NOMO-1 (cell line): ENCODE measurements around the gene CFAP61.
"Not testable (repeated sequence)": the region's sequence is repeated elsewhere in the genome, so short reads cannot be mapped to it uniquely, and the experiment has no call there.

Experiments
- DNase-seq, 2 experiments: peaks; one replicate each; lab custom pipeline; 2025; ENCODE audit not compliant: unreplicated experiment in 2 of 2; lab: John Stamatoyannopoulos, UW

CFAP61 gene

GRCh38 chr20:20089018-20089417, 36.7 kb downstream of the CFAP61 start:
- no peak for DNase-seq

DNA sequence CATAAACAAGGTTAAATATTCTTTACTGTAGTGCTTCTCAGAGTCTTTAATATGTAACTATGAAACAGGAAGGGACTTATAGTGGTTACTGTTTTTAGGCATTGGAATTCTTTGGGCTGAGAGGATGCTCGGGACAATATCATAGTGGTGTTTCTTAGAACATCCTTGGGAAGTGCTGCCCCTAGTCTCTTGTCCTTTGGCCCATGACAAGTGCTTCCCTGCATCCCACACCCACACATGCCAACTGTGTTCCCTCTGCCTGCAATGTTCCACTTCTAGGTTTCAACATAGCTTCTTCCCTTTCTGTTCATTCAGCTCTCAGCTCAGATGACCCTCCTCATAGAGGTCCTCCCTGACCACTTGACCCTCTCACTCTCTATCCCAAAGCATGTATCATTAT, 37.6 kb downstream of the CFAP61 start:
- DNase-seq = no peak

GRCh38 chr20:20092827-20093226, 40.5 kb downstream of the CFAP61 start:
- no peak for DNase-seq

- no peak for DNase-seq
Measured at GRCh38 chr20:20094410-20094809, 42.1 kb downstream of the CFAP61 start.

GRCh38 chr20:20095114-20095872, 43.0 kb downstream of the CFAP61 start:
- no peak for DNase-seq

DNA sequence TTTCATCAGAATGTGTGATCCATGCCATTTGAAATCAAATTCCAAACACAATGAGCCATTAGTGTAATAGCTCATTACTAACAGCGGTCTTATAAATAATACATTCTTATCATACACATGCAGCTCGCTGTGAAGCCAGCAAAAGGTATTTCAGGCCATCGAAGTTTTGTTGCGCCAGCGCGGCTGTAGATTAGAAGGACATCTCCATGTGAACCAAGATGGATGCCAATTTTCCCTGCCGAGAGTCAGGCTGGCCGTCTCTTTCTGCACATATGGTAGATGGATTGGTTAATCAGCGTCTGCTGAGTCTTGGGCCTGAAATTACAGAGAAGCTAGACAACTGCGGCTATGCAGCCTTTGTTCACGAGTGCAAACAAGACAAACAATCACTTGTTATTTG, 44.1 kb downstream of the CFAP61 start:
- no peak for DNase-seq

GRCh38 chr20:20100881-20101280, 48.5 kb downstream of the CFAP61 start:
- DNase-seq = no peak

- DNase-seq = no peak
Measured at GRCh38 chr20:20102163-20102562, 49.8 kb downstream of the CFAP61 start.

GRCh38 chr20:20102716-20103258, 50.5 kb downstream of the CFAP61 start:
- DNase-seq = no peak

DNA sequence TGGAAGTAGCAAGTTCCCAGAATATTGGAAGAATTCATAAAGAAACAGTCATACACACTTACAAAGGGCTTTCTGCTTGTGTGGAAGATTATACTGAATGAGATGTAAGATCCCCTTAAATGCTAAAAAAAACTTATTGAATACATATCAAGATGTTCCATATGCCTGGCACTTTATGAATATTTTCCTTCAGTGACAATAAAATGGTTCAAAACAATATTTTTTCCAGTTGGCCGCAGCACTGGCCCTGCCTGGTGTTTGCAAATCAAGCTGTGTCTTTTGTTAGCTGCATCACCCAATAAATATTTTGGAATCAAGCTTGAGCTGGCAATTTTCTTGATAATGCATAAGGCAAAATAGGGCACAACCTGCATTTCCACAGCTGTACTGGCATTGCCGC, 51.2 kb downstream of the CFAP61 start:
- DNase-seq = no peak

GRCh38 chr20:20123187-20123586, 70.9 kb downstream of the CFAP61 start:
- DNase-seq = not testable (repeated sequence)

GRCh38 chr20:20130399-20130798, 78.1 kb downstream of the CFAP61 start:
- DNase-seq = peak in 1 of 2 experiments; percentile 10

- no peak for DNase-seq
Measured at GRCh38 chr20:20134941-20135575, 82.7 kb downstream of the CFAP61 start.

- no peak for DNase-seq
Measured at GRCh38 chr20:20136313-20136712, 84.0 kb downstream of the CFAP61 start.

DNA sequence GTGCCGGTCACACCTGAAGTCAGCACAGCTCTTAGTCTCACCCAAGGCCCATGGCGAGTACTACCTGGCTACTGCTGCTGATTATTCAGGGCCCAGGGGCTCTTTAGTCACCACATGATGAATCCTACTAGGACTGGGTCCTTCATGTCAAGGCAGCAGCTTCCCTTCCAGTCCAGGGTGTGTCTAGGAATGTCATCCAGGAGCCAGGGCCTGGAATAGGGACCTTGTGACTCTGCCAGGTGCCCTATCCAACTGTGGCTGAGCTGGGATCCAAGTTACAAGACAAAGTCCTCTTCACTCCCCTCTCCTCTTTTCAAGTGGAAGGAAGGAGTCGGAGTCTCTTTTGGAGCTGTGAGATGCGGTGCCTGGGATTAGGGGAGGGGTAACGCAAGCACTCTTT, 85.5 kb downstream of the CFAP61 start:
- DNase-seq = no peak

GRCh38 chr20:20138301-20139064, 86.2 kb downstream of the CFAP61 start:
- peak; percentile 27 to 46 for DNase-seq

DNA sequence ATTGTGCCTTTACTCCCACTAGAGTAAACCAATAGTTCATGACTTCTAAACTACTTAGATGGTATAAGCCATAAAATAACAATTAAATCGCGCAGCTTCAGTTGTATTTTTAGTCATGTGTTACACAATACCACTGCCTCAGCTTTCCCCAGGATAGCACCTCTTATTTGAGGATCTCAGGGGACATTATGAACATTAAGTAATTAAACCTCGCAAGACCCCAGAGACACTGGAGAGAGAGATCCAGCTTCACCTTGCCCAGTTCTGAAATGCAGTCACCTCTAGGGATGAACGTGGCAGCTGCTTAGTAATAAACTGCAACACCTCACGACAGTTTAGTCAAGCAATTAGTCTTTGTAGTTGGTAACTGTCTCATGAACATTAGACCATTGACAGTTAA, 87.1 kb downstream of the CFAP61 start:
- no peak for DNase-seq

DNA sequence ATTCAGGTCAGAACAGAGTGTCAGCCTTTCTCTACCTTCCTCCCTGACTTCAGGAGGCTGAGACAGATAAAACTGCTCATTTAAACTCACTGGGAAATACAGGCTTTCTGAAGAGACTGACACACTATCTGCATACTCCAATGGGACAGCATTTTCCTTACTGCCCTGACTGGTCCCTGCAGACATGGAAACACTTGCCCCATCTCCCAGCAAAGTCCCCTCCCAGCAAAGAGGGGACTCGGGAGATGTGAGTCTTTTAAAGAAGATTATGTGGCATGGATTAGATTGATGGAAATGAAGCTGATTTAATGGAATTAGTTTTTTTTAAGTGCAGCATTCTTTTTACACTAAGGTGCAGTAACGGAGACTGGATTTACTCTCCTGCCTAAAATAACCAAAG, 90.8 kb downstream of the CFAP61 start:
- no peak for DNase-seq

DNA sequence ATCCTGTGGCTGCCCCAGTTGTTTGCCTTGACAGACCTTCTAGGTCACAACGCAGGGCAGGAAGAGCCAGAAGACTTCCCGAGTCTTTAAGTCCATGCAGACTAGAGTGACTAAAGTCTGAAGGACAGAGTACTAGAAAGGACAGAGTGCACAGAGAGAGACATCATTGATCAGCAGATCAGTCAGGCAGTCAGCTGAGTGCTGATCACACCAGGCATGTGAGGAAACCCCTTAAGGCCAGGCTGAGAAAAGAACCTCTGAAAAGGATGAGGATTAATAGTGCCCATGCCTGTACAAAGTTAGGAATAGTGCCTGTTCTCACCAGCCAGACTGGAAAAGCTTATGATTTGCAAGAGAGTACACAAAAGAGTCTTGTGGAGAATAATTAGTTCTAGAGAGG, 91.3 kb downstream of the CFAP61 start:
- no peak for DNase-seq

GRCh38 chr20:20148779-20149178, 96.4 kb downstream of the CFAP61 start:
- no peak for DNase-seq

DNA sequence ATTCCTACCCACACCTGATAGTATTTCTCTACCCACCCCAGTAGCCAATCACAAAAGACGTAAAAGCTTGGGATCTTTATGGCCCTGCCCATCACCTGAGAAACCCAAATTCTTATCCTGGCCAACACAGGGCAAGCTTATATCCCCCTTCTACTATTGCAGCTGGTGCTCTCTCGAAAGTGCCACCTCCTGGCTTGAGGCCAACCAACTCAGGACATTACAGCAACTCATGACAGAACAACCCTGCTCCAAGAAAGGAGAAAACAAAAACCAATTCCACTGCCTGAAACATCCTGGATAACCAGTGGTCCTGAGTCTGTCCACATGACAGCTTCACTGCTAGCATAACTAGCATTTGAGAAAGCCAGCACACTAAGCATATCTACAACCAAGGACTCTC, 97.9 kb downstream of the CFAP61 start:
- DNase-seq = no peak
